Fibroblast of villous mesenchyme (primary cell): ENCODE data around the gene PRR14. TPM values are rescaled to one million over a fixed set of nuclear protein-coding genes. Genes with fewer than 3 reads are reported as not detected.
"Not testable (repeated sequence)": the region's sequence is repeated elsewhere in the genome, so short reads cannot be mapped to it uniquely, and the experiment has no call there.

ENCODE experiments used
- DNase-seq: peaks from one replicate; pipeline ENCODE4 v3.0.0-alpha.2; 2010; ENCODE audit warnings: low read depth
- H3K4me3 ChIP-seq: 2 replicates; pipeline ENCODE4 v1.5.1; 2011; ENCODE audit warnings: low read depth, mild to moderate bottlenecking, low read length
- total RNA-seq: library from RNA; depleted of rRNA; stranded (reverse); fragments of >200 nt; gene quantifications from 2 replicates; pipeline ENCODE4 v1.2.3, GENCODE V29; 2012
- TF ChIP-seq, protein P1 (sequence below): IDR thresholded peaks from 2 replicates; pipeline ENCODE4 v1.5.1; 2012; ENCODE audit warnings: low read depth, mild to moderate bottlenecking, low read length; ENCODE audit not compliant: insufficient read depth

The PRR14 gene
- total RNA-seq, 1 donor: 5.6 TPM

DNA sequence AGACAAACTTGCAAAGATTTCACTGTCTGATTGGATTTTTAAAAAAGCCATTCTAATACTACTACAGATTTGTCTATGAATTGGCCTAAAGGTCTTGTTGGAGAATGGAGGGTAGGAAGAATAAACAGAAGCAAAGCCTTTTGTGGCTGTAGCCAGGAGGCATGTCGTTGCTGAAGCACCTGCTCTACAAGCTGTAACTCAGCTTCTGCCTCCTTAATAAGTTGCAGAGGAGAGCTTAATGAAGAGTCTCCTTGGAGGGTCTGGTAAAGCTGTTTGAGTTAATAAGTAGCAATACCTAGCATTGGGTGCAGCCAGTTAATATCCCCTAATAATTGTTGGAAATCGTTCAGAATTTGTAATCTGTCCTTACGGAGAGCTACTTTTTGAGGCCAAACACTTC is 30.6 kb upstream of the PRR14 start:
- TF ChIP-seq, protein P1, sequence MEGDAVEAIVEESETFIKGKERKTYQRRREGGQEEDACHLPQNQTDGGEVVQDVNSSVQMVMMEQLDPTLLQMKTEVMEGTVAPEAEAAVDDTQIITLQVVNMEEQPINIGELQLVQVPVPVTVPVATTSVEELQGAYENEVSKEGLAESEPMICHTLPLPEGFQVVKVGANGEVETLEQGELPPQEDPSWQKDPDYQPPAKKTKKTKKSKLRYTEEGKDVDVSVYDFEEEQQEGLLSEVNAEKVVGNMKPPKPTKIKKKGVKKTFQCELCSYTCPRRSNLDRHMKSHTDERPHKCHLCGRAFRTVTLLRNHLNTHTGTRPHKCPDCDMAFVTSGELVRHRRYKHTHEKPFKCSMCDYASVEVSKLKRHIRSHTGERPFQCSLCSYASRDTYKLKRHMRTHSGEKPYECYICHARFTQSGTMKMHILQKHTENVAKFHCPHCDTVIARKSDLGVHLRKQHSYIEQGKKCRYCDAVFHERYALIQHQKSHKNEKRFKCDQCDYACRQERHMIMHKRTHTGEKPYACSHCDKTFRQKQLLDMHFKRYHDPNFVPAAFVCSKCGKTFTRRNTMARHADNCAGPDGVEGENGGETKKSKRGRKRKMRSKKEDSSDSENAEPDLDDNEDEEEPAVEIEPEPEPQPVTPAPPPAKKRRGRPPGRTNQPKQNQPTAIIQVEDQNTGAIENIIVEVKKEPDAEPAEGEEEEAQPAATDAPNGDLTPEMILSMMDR: no peak
- DNase-seq: no peak
- H3K4me3 ChIP-seq: no peak overlapping the region

- H3K4me3 ChIP-seq: no peak overlapping the region
- TF ChIP-seq, protein P1: no peak
- DNase-seq: no peak
These were observed 29.0 kb upstream of the PRR14 start for GRCh38 chr16:30621765-30622164.

GRCh38 chr16:30622455-30623032 is 28.2 kb upstream of the PRR14 start:
- TF ChIP-seq, protein P1: no peak
- H3K4me3 ChIP-seq: no peak overlapping the region
- DNase-seq: no peak

DNA sequence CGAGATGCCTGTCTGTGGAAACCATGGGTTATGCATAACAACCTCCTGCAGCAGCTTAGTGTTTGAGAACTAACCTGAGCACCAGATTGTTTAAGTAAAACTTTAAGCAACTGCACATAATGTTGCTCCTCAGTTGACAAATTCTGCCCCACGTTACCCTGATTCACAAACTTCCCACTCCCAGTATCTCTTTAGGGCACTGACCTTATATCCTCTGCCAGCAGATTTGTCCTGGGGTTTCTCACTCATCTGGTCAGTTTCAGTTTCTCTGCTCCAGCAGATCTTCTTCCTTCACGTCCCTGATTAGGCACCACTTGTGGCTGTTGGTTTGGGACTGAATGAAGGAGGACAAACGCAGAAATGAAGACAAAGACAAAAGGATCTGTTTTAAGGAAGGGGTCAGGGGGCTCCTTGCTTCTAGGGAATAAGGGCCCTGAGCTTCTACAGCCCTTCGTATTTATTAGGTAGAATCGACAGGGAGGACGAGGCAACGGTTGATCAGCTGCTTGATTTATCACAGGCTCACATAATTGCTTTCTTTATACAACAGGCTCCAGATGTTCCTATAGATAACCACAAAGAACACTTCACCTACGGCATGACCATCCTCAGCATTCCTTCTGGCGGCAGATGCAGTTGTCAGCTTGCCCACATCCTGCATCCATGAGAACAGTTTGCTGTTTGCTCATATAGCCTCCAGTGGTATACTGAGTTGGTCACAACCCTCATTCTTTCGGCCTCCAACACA is 27.1 kb upstream of the PRR14 start:
- no peak overlapping the region for H3K4me3 ChIP-seq
- TF ChIP-seq, protein P1: no peak
- DNase-seq: peak; percentile 21

DNA sequence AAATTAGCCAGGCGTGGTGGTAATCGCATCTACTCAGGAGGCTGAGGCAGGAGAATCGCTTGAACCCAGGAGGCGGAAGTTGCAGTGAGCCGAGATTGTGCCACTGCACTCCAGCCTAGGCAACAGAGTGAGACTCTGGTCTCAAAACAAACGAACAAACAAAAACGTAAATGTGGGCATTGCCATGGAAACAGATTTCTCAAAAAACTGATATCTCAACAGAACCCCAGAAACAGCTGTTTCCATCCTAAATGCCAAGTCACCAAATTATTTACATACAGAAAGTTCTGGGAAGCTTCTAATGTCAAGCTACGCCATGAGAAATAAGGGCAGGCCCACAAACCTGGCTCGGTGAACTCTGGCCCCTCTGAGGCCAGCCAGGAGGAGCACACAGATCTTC is 24.5 kb upstream of the PRR14 start:
- no peak overlapping the region for H3K4me3 ChIP-seq
- peak; percentile 24 for DNase-seq
- TF ChIP-seq, protein P1: no peak

DNA sequence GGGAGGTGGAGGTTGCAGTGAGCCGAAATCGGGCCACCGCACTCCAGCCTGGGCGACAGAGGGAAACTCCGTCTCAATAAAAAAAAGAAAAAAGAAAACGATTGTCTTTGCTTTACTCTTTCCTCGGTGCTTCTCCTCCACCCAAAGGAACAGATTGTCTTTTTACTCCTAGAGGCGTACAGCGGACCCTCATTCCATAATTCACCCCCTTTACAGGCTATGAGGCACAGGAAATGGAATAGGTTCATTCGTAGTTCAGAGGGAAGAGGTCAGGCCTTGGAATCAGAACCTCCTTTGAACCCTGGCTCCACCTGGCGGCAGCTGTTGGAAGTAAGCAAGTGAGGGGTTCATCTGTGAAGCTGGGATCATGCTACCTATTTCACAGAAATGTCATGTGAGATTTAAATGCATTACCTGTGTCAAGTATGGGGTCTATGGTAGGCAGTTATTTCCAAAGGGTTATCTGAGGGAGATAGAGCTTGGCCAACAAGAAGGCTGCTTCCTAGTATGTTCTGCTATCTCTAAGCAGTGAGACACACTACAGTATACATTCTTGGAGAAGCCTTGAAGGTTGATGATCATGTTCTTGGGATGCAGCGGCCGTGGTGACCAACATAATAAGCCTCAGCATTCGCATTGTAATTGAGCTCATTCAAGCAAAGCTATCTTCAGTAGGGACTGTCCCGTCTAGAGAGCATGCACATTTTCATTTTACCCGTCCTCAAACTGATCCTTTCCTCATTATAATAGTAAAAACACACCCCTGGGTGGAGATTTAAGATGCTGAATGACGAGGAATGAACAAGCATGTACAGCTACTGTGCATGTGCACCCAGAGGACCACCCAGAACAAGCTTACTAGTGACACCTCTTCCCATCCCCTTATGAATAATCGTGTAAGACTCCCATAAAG is 21.9 kb upstream of the PRR14 start:
- TF ChIP-seq, protein P1: peak; percentile 94
- peak overlapping the region; percentile 47 for H3K4me3 ChIP-seq
- DNase-seq: peak; percentile 77

DNA sequence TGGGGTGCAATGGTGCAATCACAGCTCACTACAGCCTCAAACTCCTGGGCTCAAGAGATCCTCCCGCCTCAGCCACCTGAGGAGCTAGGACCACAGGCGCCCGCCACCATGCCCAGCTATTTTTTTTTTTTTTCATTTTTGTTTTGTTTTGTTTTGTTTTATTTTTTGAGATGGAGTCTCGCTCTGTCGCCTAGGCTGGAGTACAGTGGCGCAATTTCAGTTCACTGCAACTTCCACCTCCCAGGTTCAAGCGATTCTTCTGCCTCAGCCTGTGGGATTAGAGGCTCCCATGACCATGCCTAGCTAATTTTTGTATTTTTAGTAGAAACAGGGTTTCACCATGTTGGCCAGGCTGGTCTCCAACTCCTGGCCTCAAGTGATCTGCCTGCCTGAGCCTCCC is 18.3 kb upstream of the PRR14 start:
- not testable (repeated sequence) for DNase-seq, H3K4me3 ChIP-seq
